GM12878 (cell line): ENCODE measurements around the gene KLF15. TPM values are rescaled to one million over a fixed set of nuclear protein-coding genes. Genes with fewer than 3 reads are reported as not detected.

Experiments
- ATAC-seq: fragments of 200-7000 bp; cut with Tn5 transposase; 3 replicates; pipeline ENCODE4 v1.9.1; 2020; ENCODE audit warnings: mild to moderate bottlenecking, moderate library complexity
- BruUV-seq: library from RNA; stranded (reverse); fragments of 400-500 nt; replicated peaks from 2 replicates; lab custom pipeline; 2021; lab: Mats Ljungman, UMichigan
- CTCF ChIA-PET: fragments of 300-600 bp; sonication (Branson Sonifier 250); formaldehyde crosslinking; extraction: SDS; loops from one replicate; lab custom pipeline; 2021; ENCODE audit warnings: inconsistent platforms; lab: Yijun Ruan, JAX
- POLR2A ChIA-PET: fragments of 350-600 bp; formaldehyde crosslinking; extraction: SDS; loops from one replicate; lab custom pipeline; 2021; ENCODE audit warnings: inconsistent platforms; lab: Charles Lee
- RAD21 ChIA-PET: fragments of 300-600 bp; sonication (Branson Sonifier 250); formaldehyde crosslinking; loops from one replicate; lab custom pipeline; 2023; ENCODE audit warnings: antibody characterized with exemption; ENCODE audit not compliant: unreplicated experiment; lab: Charles Lee
- SMC1A ChIA-PET: fragments of 300-600 bp; sonication (Branson Sonifier 250); formaldehyde crosslinking; loops from one replicate; lab custom pipeline; 2023; ENCODE audit not compliant: unreplicated experiment, uncharacterized antibody; lab: Charles Lee
- DNase-seq: peaks from one replicate; pipeline ENCODE4 v3.0.0-alpha.2; 2011; ENCODE audit warnings: low read depth, low spot score
- FAIRE-seq: peaks from 3 replicates; lab custom pipeline; 2011; peaks lifted over from hg19 to GRCh38; lab: Jason Lieb, UNC
- H2AFZ ChIP-seq: 2 replicates; pipeline ENCODE4 v1.6.0; 2011; ENCODE audit warnings: low read depth, low read length, control low read depth; ENCODE audit not compliant: control insufficient read depth
- H3K27ac ChIP-seq: 2 replicates; pipeline ENCODE4 v1.5.1; 2011; ENCODE audit warnings: control low read depth; ENCODE audit not compliant: control insufficient read depth, insufficient read depth
- H3K27me3 ChIP-seq, 2 experiments: replicated peaks in 1 of 2; 2 replicates each; pipeline versions ENCODE4 v1.6.0 to v1.6.1; 2011; ENCODE audit warnings: low read length in 1 of 2; ENCODE audit not compliant: control insufficient read depth in 2 of 2, insufficient read depth in 2 of 2
- H3K36me3 ChIP-seq, 2 experiments: 2 replicates each; pipeline ENCODE4 v1.5.1; 2011; ENCODE audit warnings: low read length in 1 of 2; ENCODE audit not compliant: control insufficient read depth in 2 of 2, insufficient read depth in 2 of 2
- H3K4me1 ChIP-seq: 2 replicates; pipeline ENCODE4 v1.6.1; 2011; ENCODE audit warnings: mild to moderate bottlenecking, low read length, moderate library complexity, mixed read lengths; ENCODE audit not compliant: control insufficient read depth, insufficient read depth
- H3K4me2 ChIP-seq: 2 replicates; pipeline ENCODE4 v1.6.0; 2011; ENCODE audit warnings: control low read depth; ENCODE audit not compliant: control insufficient read depth, insufficient read depth
- H3K4me3 ChIP-seq: fragments of 200-600 bp; sonication (generic); 2 replicates; pipeline ENCODE4 v1.5.1; 2016
- H3K79me2 ChIP-seq: 2 replicates; pipeline ENCODE4 v1.6.0; 2011; ENCODE audit warnings: low read length; ENCODE audit not compliant: control insufficient read depth, insufficient read depth
- H3K9ac ChIP-seq: 2 replicates; pipeline ENCODE4 v1.8.0; 2011; ENCODE audit warnings: low read length, control low read depth, mixed read lengths; ENCODE audit not compliant: control insufficient read depth, insufficient read depth
- H3K9me3 ChIP-seq: replicated peaks from 3 replicates; pipeline ENCODE4 v1.5.1; 2011; ENCODE audit warnings: mild to moderate bottlenecking, low read length; ENCODE audit not compliant: control insufficient read depth, insufficient read depth
- H4K20me1 ChIP-seq: 2 replicates; pipeline ENCODE4 v1.6.0; 2011; ENCODE audit not compliant: control insufficient read depth, insufficient read depth
- MYB ChIP-seq: fragments of 150-350 bp; IDR thresholded peaks from 2 replicates; pipeline ENCODE4 v1.6.1; 2014; ENCODE audit warnings: mild to moderate bottlenecking, low read depth, low read length, borderline replicate concordance
- PAX5 ChIP-seq: IDR thresholded peaks from 2 replicates; pipeline ENCODE4 v1.6.1; 2011; ENCODE audit warnings: low read depth, low read length, borderline replicate concordance
- PAX8 ChIP-seq: fragments of 450-650 bp; IDR thresholded peaks from 2 replicates; pipeline ENCODE4 v1.6.1; 2017; ENCODE audit warnings: mild to moderate bottlenecking, moderate library complexity
- RFX5 ChIP-seq: IDR thresholded peaks from 2 replicates; pipeline ENCODE4 v1.6.1; 2011; ENCODE audit warnings: low read depth, low read length, improper control_type of control experiment
- SMARCA5 ChIP-seq: fragments of 450-650 bp; IDR thresholded peaks from 2 replicates; pipeline ENCODE4 v1.6.1; 2017; ENCODE audit warnings: mild to moderate bottlenecking
- SREBF2 ChIP-seq: IDR thresholded peaks from 2 replicates; pipeline ENCODE4 v1.6.1; 2012; ENCODE audit warnings: mild to moderate bottlenecking, low read length
- TARDBP ChIP-seq: IDR thresholded peaks from 2 replicates; pipeline ENCODE4 v1.6.1; 2016; ENCODE audit warnings: borderline replicate concordance
- YBX1 ChIP-seq: fragments of 450-650 bp; IDR thresholded peaks from 2 replicates; pipeline ENCODE4 v1.6.1; 2016; ENCODE audit warnings: antibody characterized with exemption
- ZNF24 ChIP-seq: fragments of 450-650 bp; IDR thresholded peaks from 2 replicates; pipeline ENCODE4 v1.6.1; 2017; ENCODE audit warnings: antibody characterized with exemption, mild to moderate bottlenecking
- ZNF274 ChIP-seq: IDR thresholded peaks from one replicate; pipeline ENCODE4 v1.8.0; 2011; ENCODE audit not compliant: insufficient read length, insufficient read depth
- ZNF384 ChIP-seq: IDR thresholded peaks from 2 replicates; pipeline ENCODE4 v1.6.1; 2012; ENCODE audit warnings: low read depth, mild to moderate bottlenecking, low read length, improper control_type of control experiment, borderline replicate concordance
- WGBS: methylation state at CpG from one replicate; pipeline ENCODE4 v1.1.6; 2016; ENCODE audit warnings: low lambda C conversion rate; ENCODE audit not compliant: insufficient replicate concordance, insufficient coverage; ENCODE audit errors: missing lambda C conversion rate; 5-methylcytosine and 5-hydroxymethylcytosine counted together
- in situ Hi-C: fragments of 300-500 bp; cut with MboI; formaldehyde crosslinking; loops from 9 replicates; pipeline ENCODE4 v1.14.3; 2018; ENCODE audit warnings: mixed read lengths
- intact Hi-C: fragments of 100-400 bp; cut with micrococcal nuclease; formaldehyde crosslinking; loops from one replicate; pipeline ENCODE4 v1.14.2; 2022; ENCODE audit not compliant: unreplicated experiment
- polyA plus RNA-seq, 11 experiments: library from polyadenylated mRNA; depleted of rRNA in 4 of 11; unstranded in 6 of 11; stranded (reverse) in 5 of 11; fragments of >200 nt; fragmentation: Nextera tagmentation in 4 of 11; fragmentation: Illumina TruSeq in 1 of 11; extraction: Ambion mirVana in 4 of 11; extraction: Trizol in 1 of 11; gene quantifications; 1 replicate in 1 of 11; 2 replicates in 10 of 11; pipeline versions ENCODE4 v1.2.1 to v1.2.3, GENCODE V29; 2011 to 2016; ENCODE audit warnings: inconsistent platforms in 2 of 11, missing spikeins in 2 of 11, low read depth in 1 of 11
- total RNA-seq, 4 experiments: library from RNA; depleted of rRNA in 3 of 4; stranded (reverse); fragments of >200 nt in 3 of 4; fragmentation: Illumina TruSeq in 1 of 4; extraction: Trizol in 1 of 4; gene quantifications; 2 replicates each; pipeline versions ENCODE4 v1.2.1 to v1.2.3, GENCODE V29; 2013 to 2021
- TF ChIP-seq, protein P1 (sequence below): fragments of 450-650 bp; IDR thresholded peaks from 2 replicates; pipeline ENCODE4 v1.6.1; 2017; ENCODE audit warnings: mild to moderate bottlenecking, moderate library complexity
- TF ChIP-seq, protein P2 (sequence below): fragments of 150-350 bp; IDR thresholded peaks from 2 replicates; pipeline ENCODE4 v1.6.1; 2016; ENCODE audit warnings: low read depth, low read length

Gene KLF15
- total and polyA plus RNA-seq, 10 of the 15 experiments (the other 5 are each of a cell fraction or from before 2014, with no cell fraction given) = 0.15 TPM; not detected in 9

DNA sequence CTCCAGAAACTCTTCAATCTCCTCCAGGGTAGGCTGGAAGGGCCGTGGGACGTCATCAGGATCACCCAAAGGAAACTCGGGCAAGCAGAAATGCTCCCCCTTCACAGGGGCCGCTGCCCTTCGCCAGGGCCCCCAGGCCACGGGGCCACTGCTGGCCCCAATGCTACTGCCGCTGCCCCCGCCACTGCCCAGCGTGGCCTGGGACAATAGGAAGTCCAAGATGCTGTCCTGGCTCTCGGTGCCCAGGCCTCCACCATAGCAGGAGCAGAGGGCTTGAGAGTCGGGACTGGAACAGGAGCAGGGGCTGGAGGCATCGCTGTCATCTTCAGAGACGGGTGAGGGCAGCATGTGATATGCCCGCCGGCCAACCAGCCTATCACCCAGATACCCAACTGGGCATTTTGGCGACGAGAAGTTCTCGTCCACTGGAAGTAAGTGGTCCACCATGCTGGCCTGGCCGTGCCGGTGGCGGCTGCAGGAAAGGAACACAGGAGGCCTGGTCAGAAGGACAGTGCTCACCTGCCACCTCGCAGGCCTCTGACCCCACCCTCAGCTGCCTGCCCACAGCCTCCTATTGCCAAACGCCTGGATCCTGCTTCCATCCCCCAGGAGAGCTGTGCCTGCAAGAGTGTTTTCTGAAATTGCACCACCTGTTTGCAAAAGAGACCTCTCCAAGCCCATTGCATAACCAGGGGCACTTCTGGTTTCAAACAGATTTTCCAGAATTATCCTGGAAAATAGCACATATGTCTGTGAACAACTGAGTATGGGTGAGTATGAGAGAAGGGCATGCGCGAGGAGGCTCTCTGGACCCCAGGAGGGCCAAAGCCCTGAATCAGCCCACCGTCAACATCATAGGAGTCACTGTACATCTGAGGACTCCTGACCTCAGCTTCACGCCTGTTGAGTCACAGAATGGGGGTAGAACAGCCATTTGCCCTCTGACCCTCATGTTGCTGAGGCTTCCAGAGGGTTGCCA lies 4.4 kb downstream of the KLF15 start (continued):
- TF ChIP-seq, protein P1, sequence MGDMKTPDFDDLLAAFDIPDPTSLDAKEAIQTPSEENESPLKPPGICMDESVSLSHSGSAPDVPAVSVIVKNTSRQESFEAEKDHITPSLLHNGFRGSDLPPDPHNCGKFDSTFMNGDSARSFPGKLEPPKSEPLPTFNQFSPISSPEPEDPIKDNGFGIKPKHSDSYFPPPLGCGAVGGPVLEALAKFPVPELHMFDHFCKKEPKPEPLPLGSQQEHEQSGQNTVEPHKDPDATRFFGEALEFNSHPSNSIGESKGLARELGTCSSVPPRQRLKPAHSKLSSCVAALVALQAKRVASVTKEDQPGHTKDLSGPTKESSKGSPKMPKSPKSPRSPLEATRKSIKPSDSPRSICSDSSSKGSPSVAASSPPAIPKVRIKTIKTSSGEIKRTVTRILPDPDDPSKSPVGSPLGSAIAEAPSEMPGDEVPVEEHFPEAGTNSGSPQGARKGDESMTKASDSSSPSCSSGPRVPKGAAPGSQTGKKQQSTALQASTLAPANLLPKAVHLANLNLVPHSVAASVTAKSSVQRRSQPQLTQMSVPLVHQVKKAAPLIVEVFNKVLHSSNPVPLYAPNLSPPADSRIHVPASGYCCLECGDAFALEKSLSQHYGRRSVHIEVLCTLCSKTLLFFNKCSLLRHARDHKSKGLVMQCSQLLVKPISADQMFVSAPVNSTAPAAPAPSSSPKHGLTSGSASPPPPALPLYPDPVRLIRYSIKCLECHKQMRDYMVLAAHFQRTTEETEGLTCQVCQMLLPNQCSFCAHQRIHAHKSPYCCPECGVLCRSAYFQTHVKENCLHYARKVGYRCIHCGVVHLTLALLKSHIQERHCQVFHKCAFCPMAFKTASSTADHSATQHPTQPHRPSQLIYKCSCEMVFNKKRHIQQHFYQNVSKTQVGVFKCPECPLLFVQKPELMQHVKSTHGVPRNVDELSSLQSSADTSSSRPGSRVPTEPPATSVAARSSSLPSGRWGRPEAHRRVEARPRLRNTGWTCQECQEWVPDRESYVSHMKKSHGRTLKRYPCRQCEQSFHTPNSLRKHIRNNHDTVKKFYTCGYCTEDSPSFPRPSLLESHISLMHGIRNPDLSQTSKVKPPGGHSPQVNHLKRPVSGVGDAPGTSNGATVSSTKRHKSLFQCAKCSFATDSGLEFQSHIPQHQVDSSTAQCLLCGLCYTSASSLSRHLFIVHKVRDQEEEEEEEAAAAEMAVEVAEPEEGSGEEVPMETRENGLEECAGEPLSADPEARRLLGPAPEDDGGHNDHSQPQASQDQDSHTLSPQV = no peak
- TF ChIP-seq ZNF274 = no peak
- no peak for TF ChIP-seq SREBF2
- no peak for TF ChIP-seq PAX8
- TF ChIP-seq PAX5 = no peak
- no peak for TF ChIP-seq SMARCA5
- TF ChIP-seq, all 136 proteins: peak for 0

DNA sequence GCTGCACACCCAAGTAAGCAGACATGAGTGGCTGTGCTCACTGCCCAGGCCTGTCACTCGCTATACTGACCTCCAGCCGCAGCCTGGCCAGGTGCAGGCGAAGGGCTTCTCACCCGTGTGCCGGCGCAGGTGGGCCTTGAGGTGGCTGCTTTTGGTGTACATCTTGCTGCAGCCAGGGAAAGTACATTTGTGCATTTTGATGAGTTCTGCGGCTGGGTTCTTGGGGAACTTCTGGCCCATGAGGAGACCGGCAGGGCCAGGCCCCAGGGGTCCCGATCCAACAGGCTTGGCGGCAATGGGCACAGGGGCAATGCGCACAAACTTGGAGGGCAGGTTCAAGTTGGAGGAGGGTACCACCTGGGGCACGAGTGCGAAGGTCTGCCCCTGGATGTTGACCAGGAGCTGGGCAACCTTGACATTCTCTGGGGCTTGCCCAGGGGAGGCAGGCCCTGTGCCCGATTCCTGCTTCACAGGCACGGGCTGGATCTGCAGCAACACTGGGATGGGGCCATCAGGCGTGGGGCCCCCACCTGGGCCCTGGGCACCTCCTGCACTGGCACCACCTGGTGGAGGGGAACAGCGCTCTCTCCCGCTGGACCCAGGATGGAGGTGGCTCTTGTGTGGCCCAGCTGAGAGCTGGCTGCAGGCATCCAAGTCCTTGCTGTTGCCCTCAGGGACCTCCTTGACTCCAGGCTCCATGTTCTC lies 5.3 kb downstream of the KLF15 start:
- ATAC-seq (no peak), FAIRE-seq (no peak), DNase-seq (no peak)
- ChIA-PET POLR2A (no interaction called here), CTCF (no interaction called here), RAD21 (no interaction called here), SMC1A (no interaction called here)
- in situ Hi-C loops = no loop called here
- WGBS = 63% methylated on average over 18 of the region's 18 CpGs
- no peaks in the 10 kb centered on the region for H3K4me1 ChIP-seq
- no peak overlapping the region for H3K4me2 ChIP-seq
- H3K79me2 ChIP-seq = no peaks in the 10 kb centered on the region
- no peak overlapping the region for H3K4me3 ChIP-seq
- no peaks in the 10 kb centered on the region for H3K9me3 ChIP-seq
- no peak overlapping the region for H3K9ac ChIP-seq
- H3K36me3 ChIP-seq = no peaks in the 10 kb centered on the region
- H4K20me1 ChIP-seq = no peaks in the 10 kb centered on the region
- peaks cover 5 to 11% of the 10 kb centered on the region in 2 experiments; a peak in 3 of 4 replicates for H3K27me3 ChIP-seq
- H3K27ac ChIP-seq = no peak overlapping the region
- no TSS peak for BruUV-seq
- H2AFZ ChIP-seq = no peak overlapping the region
- intact Hi-C loops = no loop called here
- no peak for TF ChIP-seq TARDBP
- TF ChIP-seq ZNF24 = no peak
- no peak for TF ChIP-seq YBX1
- TF ChIP-seq, protein P2, sequence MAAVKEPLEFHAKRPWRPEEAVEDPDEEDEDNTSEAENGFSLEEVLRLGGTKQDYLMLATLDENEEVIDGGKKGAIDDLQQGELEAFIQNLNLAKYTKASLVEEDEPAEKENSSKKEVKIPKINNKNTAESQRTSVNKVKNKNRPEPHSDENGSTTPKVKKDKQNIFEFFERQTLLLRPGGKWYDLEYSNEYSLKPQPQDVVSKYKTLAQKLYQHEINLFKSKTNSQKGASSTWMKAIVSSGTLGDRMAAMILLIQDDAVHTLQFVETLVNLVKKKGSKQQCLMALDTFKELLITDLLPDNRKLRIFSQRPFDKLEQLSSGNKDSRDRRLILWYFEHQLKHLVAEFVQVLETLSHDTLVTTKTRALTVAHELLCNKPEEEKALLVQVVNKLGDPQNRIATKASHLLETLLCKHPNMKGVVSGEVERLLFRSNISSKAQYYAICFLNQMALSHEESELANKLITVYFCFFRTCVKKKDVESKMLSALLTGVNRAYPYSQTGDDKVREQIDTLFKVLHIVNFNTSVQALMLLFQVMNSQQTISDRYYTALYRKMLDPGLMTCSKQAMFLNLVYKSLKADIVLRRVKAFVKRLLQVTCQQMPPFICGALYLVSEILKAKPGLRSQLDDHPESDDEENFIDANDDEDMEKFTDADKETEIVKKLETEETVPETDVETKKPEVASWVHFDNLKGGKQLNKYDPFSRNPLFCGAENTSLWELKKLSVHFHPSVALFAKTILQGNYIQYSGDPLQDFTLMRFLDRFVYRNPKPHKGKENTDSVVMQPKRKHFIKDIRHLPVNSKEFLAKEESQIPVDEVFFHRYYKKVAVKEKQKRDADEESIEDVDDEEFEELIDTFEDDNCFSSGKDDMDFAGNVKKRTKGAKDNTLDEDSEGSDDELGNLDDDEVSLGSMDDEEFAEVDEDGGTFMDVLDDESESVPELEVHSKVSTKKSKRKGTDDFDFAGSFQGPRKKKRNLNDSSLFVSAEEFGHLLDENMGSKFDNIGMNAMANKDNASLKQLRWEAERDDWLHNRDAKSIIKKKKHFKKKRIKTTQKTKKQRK = no peak
- no peak for TF ChIP-seq RFX5
- no peak for TF ChIP-seq ZNF384
- no peak for TF ChIP-seq MYB
